HG02943 (cell line): ENCODE data around the gene ZSWIM6.

Experiments
- ATAC-seq: cut with Tn5 transposase; IDR thresholded peaks from one replicate; pipeline ENCODE4 v1.9.1; 2021; ENCODE audit warnings: mild to moderate bottlenecking, low read depth, moderate library complexity; ENCODE audit not compliant: unreplicated experiment

ZSWIM6 gene

GRCh38 chr5:61467766-61468482 lies 135.9 kb downstream of the ZSWIM6 start:
- no peak for ATAC-seq

- no peak for ATAC-seq
Measured at GRCh38 chr5:61468483-61468865, 136.4 kb downstream of the ZSWIM6 start.

GRCh38 chr5:61471352-61471751 lies 139.3 kb downstream of the ZSWIM6 start:
- ATAC-seq: no peak

GRCh38 chr5:61472172-61472958 lies 140.3 kb downstream of the ZSWIM6 start:
- ATAC-seq: no peak

GRCh38 chr5:61474746-61475145 lies 142.7 kb downstream of the ZSWIM6 start:
- no peak for ATAC-seq

GRCh38 chr5:61477788-61478187 lies 145.7 kb downstream of the ZSWIM6 start:
- no peak for ATAC-seq

- no peak for ATAC-seq
Measured at GRCh38 chr5:61479850-61480614, 148.0 kb downstream of the ZSWIM6 start.

GRCh38 chr5:61482980-61483379 lies 150.9 kb downstream of the ZSWIM6 start:
- ATAC-seq: no peak

- ATAC-seq: no peak
Measured at GRCh38 chr5:61486476-61486875, 154.4 kb downstream of the ZSWIM6 start.

GRCh38 chr5:61489574-61489973 lies 157.5 kb downstream of the ZSWIM6 start:
- ATAC-seq: no peak

- no peak for ATAC-seq
Measured at GRCh38 chr5:61491861-61492260, 159.8 kb downstream of the ZSWIM6 start.

- no peak for ATAC-seq
Measured at GRCh38 chr5:61493973-61494372, 161.9 kb downstream of the ZSWIM6 start.

- ATAC-seq: no peak
Measured at GRCh38 chr5:61496446-61496845, 164.4 kb downstream of the ZSWIM6 start.

GRCh38 chr5:61496860-61497259 lies 164.8 kb downstream of the ZSWIM6 start:
- ATAC-seq: no peak

GRCh38 chr5:61498121-61498520 lies 166.1 kb downstream of the ZSWIM6 start:
- no peak for ATAC-seq

- no peak for ATAC-seq
Measured at GRCh38 chr5:61501971-61502370, 169.9 kb downstream of the ZSWIM6 start.

GRCh38 chr5:61504143-61504770 lies 172.2 kb downstream of the ZSWIM6 start:
- no peak for ATAC-seq

- ATAC-seq: no peak
Measured at GRCh38 chr5:61505281-61505680, 173.2 kb downstream of the ZSWIM6 start.

- no peak for ATAC-seq
Measured at GRCh38 chr5:61507232-61507631, 175.2 kb downstream of the ZSWIM6 start.

- ATAC-seq: no peak
Measured at GRCh38 chr5:61516946-61517345, 184.9 kb downstream of the ZSWIM6 start.
